Keratinocyte (primary cell): Measurements from ENCODE around the gene PSME4. TPM values are rescaled to one million over a fixed set of nuclear protein-coding genes. Genes with fewer than 3 reads are reported as not detected.

Experiments used
- DNase-seq: peaks from one replicate; pipeline ENCODE4 v3.0.0-alpha.2; 2011; ENCODE audit warnings: low read depth, missing footprints, low spot score
- FAIRE-seq: peaks from 2 replicates; lab custom pipeline; 2011; peaks lifted over from hg19 to GRCh38; lab: Jason Lieb, UNC
- H2AFZ ChIP-seq: 2 replicates; pipeline ENCODE4 v1.6.0; 2012; ENCODE audit warnings: low read length, control low read depth, inconsistent platforms; ENCODE audit not compliant: control insufficient read depth
- H3K27ac ChIP-seq: 2 replicates; pipeline ENCODE4 v1.5.1; 2011; ENCODE audit warnings: low read length; ENCODE audit not compliant: control insufficient read depth, insufficient read depth
- H3K27me3 ChIP-seq: 3 replicates; pipeline ENCODE4 v1.6.0; 2011; ENCODE audit warnings: low read length; ENCODE audit not compliant: control insufficient read depth, insufficient read depth; ENCODE audit errors: extremely low read depth
- H3K36me3 ChIP-seq, 2 experiments: 2 replicates in 1 of 2; 3 replicates in 1 of 2; pipeline ENCODE4 v1.5.1; 2011; ENCODE audit warnings: low read length in 2 of 2, mild to moderate bottlenecking in 1 of 2; ENCODE audit not compliant: control insufficient read depth in 2 of 2, insufficient read depth in 2 of 2; ENCODE audit errors: extremely low read depth in 1 of 2
- H3K4me1 ChIP-seq: 3 replicates; pipeline ENCODE4 v1.5.1; 2011; ENCODE audit warnings: low read length; ENCODE audit not compliant: control insufficient read depth, insufficient read depth; ENCODE audit errors: extremely low read depth
- H3K4me2 ChIP-seq: 3 replicates; pipeline ENCODE4 v1.6.0; 2011; ENCODE audit warnings: low read depth, low read length; ENCODE audit not compliant: control insufficient read depth, insufficient read depth; ENCODE audit errors: extremely low read depth
- H3K4me3 ChIP-seq, 3 experiments: fragments of 200-600 bp in 1 of 3; sonication (generic) in 1 of 3; 2 replicates in 2 of 3; 3 replicates in 1 of 3; pipeline ENCODE4 v1.5.1; 2011 to 2016; ENCODE audit warnings: low read length in 3 of 3, mild to moderate bottlenecking in 3 of 3, control low read depth in 2 of 3, inconsistent platforms in 1 of 3, low read depth in 1 of 3, mixed read lengths in 1 of 3, mixed run types in 1 of 3, moderate library complexity in 1 of 3; ENCODE audit not compliant: control insufficient read depth in 2 of 3, insufficient read depth in 2 of 3; ENCODE audit errors: extremely low read depth in 1 of 3
- H3K79me2 ChIP-seq: 2 replicates; pipeline ENCODE4 v1.6.0; 2012; ENCODE audit warnings: low read length; ENCODE audit not compliant: control insufficient read depth, insufficient read depth
- H3K9ac ChIP-seq: 3 replicates; pipeline ENCODE4 v1.6.0; 2011; ENCODE audit warnings: low read length; ENCODE audit not compliant: control insufficient read depth, insufficient read depth; ENCODE audit errors: extremely low read depth
- H3K9me1 ChIP-seq: 3 replicates; pipeline ENCODE4 v1.6.0; 2011; ENCODE audit warnings: low read length; ENCODE audit not compliant: control insufficient read depth, insufficient read depth; ENCODE audit errors: extremely low read depth
- H3K9me3 ChIP-seq: 2 replicates; pipeline ENCODE4 v1.5.1; 2012; ENCODE audit warnings: low read depth, low read length; ENCODE audit not compliant: control insufficient read depth
- H4K20me1 ChIP-seq: 3 replicates; pipeline ENCODE4 v1.6.0; 2011; ENCODE audit warnings: low read length; ENCODE audit not compliant: control insufficient read depth, insufficient read depth; ENCODE audit errors: extremely low read depth
- CTCF ChIP-seq, 3 experiments: IDR thresholded peaks in 1 of 3; conservative IDR thresholded peaks in 1 of 3; optimal IDR thresholded peaks in 1 of 3; 2 replicates in 2 of 3; 3 replicates in 1 of 3; pipeline versions ENCODE3 to v1.5.1; 2011; ENCODE audit warnings: low read length in 3 of 3, mild to moderate bottlenecking in 3 of 3, moderate library complexity in 2 of 3, control low read depth in 1 of 3, inconsistent platforms in 1 of 3; ENCODE audit not compliant: insufficient read depth in 2 of 3; ENCODE audit errors: extremely low read depth in 1 of 3
- EZH2 ChIP-seq: IDR thresholded peaks from one replicate; pipeline ENCODE4 v1.6.1; 2012; ENCODE audit warnings: inconsistent platforms, mild to moderate bottlenecking, low read length, moderate library complexity
- dilution Hi-C: fragments of 300-500 bp; cut with MboI; formaldehyde crosslinking; loops from one replicate; pipeline ENCODE4 v1.7.0; 2020; ENCODE audit warnings: low sequenced_read_pairs; ENCODE audit not compliant: extremely low pct_ligation_motif_present
- polyA plus RNA-seq, 5 experiments: library from polyadenylated mRNA; depleted of rRNA in 3 of 5; stranded (reverse) in 3 of 5; stranded (forward) in 1 of 5; unstranded in 1 of 5; fragments of >200 nt; gene quantifications; 1 replicate in 1 of 5; 2 replicates in 3 of 5; 3 replicates in 1 of 5; pipeline versions ENCODE4 v1.2.1 to v1.2.3, GENCODE V29; 2011 to 2012; ENCODE audit warnings: missing spikeins in 2 of 5, low read depth in 1 of 5, low replicate concordance in 1 of 5

Gene PSME4
- polyA plus RNA-seq, 1 donor (not counting 4 experiments of a cell fraction or from before 2014, with no cell fraction given), result 59.4 TPM

GRCh38 chr2:53877112-53877511 is 93.7 kb downstream of the PSME4 start:
- H3K36me3 ChIP-seq, result peaks cover 12 to 25% of the 10 kb centered on the region in 2 experiments
- TF ChIP-seq CTCF (optimal IDR thresholded peaks at IDR 0.05 in 1 of 3, IDR thresholded peaks at IDR 0.05 in 1 of 3, conservative IDR thresholded peaks at IDR 0.05 in 1 of 3; ENCODE audit: extremely low read depth in 1 of 3, insufficient read depth in 2 of 3, low read length in 3 of 3), result no peak
- TF ChIP-seq EZH2, result no peak
- no peak overlapping the region for H3K4me2 ChIP-seq

GRCh38 chr2:53874401-53874950 is 96.3 kb downstream of the PSME4 start:
- no peaks in the 10 kb centered on the region for H3K4me1 ChIP-seq
- dilution Hi-C loops, result no loop called here
- FAIRE-seq (no peak), DNase-seq (no peak)
- H3K36me3 ChIP-seq, result peaks cover 8 to 15% of the 10 kb centered on the region in 2 experiments
- no peak overlapping the region for H3K27ac ChIP-seq
- H3K9me3 ChIP-seq, result no peaks in the 10 kb centered on the region
- no peak overlapping the region for H2AFZ ChIP-seq
- TF ChIP-seq CTCF (optimal IDR thresholded peaks at IDR 0.05 in 1 of 3, IDR thresholded peaks at IDR 0.05 in 1 of 3, conservative IDR thresholded peaks at IDR 0.05 in 1 of 3; ENCODE audit: extremely low read depth in 1 of 3, insufficient read depth in 2 of 3, low read length in 3 of 3), result no peak
- no peak for TF ChIP-seq EZH2
- H3K9ac ChIP-seq, result no peak overlapping the region
- no peaks in the 10 kb centered on the region for H3K9me1 ChIP-seq
- H3K79me2 ChIP-seq, result peaks cover 2% of the 10 kb centered on the region
- H3K27me3 ChIP-seq, result no peaks in the 10 kb centered on the region
- no peak overlapping the region for H3K4me2 ChIP-seq
- no peaks in the 10 kb centered on the region for H4K20me1 ChIP-seq
- H3K4me3 ChIP-seq, result no peak overlapping the region

More at GRCh38 chr2:53877112-53877511, 93.7 kb downstream of the PSME4 start:
- H3K9ac ChIP-seq, result no peak overlapping the region
- H4K20me1 ChIP-seq, result no peaks in the 10 kb centered on the region
- no peak overlapping the region for H2AFZ ChIP-seq
- no peaks in the 10 kb centered on the region for H3K27me3 ChIP-seq
- H3K9me3 ChIP-seq, result no peaks in the 10 kb centered on the region
- FAIRE-seq (no peak), DNase-seq (no peak)
- peaks cover 5% of the 10 kb centered on the region for H3K79me2 ChIP-seq
- dilution Hi-C loops, result no loop called here
- H3K9me1 ChIP-seq, result no peaks in the 10 kb centered on the region
- H3K27ac ChIP-seq, result no peak overlapping the region
- H3K4me3 ChIP-seq, result no peak overlapping the region
- peaks cover 3% of the 10 kb centered on the region for H3K4me1 ChIP-seq
